PFSK-1 (cell line): ENCODE data around the gene GCHFR.

ENCODE experiments used
- FOXP2 ChIP-seq: optimal IDR thresholded peaks from 2 replicates; pipeline ENCODE3; 2011; ENCODE audit warnings: borderline replicate concordance, control low read depth, inconsistent platforms; ENCODE audit not compliant: insufficient read depth; ENCODE audit errors: extremely low read length, extremely low read depth
- POLR2AphosphoS5 ChIP-seq: IDR thresholded peaks from 2 replicates; pipeline ENCODE4 v1.6.1; 2012; ENCODE audit warnings: low read depth, mild to moderate bottlenecking, control low read depth, low read length, moderate library complexity
- SIN3A ChIP-seq: IDR thresholded peaks from 2 replicates; pipeline ENCODE4 v1.6.1; 2012; ENCODE audit warnings: mild to moderate bottlenecking, low read length, moderate library complexity, borderline replicate concordance; ENCODE audit not compliant: insufficient read depth
- TAF1 ChIP-seq: IDR thresholded peaks from 2 replicates; pipeline ENCODE4 v1.6.1; 2012; ENCODE audit warnings: low read length, control low read depth, borderline replicate concordance; ENCODE audit not compliant: insufficient read depth
- TF ChIP-seq, protein P1 (sequence below), 2 experiments: IDR thresholded peaks; 2 replicates each; pipeline versions ENCODE4 v1.6.1 to v1.8.0; 2011 to 2012; ENCODE audit warnings: low read depth in 2 of 2, low read length in 2 of 2, control low read depth in 1 of 2, inconsistent platforms in 1 of 2, mild to moderate bottlenecking in 1 of 2, moderate library complexity in 1 of 2; ENCODE audit not compliant: insufficient read depth in 1 of 2

DNA sequence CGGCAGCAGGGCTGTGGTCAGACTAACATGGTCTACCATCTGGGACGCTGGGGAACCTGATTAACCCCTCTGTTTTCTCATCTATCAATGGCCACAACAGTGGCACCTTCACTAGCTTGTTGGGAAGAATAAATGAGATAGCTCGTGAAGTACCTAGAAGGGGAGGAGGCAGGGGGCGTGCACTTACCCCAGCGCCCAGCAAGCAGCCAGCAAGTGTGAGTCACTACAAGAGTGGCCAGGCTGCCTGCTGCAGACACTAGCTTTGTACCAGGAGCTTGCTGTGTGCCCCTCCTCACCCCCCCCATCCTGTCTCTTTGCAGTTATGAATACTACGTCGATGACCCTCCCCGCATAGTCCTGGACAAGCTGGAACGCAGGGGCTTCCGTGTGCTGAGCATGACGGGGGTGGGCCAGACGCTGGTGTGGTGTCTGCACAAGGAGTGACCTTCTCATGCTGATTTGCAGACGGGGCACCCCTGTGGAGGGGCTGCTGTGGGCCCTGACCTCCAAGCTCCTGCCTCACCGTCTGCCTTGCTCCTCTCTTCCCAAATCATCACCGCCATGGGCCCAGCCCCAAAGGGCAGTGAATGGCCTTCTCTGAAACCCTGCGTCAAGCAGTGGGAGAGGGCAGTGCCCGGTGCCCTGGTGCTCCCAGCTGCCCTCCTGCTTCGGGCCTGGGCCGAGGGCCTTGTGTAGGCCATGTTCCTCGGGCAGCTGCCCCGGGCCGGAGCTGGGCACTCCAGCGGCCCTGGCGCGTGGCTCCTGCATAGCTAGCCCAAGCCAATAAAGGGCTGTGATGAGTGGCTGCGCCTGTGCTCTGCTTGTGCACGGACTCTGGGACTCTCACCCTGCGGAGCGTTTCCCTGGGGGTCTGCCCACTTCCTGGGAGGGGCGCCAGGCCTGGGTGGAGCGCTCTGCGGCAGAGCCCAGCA is 3.3 kb downstream of the GCHFR start:
- TF ChIP-seq POLR2AphosphoS5 (no peak), TAF1 (no peak), SIN3A (no peak), FOXP2 (no peak)
- TF ChIP-seq, protein P1, sequence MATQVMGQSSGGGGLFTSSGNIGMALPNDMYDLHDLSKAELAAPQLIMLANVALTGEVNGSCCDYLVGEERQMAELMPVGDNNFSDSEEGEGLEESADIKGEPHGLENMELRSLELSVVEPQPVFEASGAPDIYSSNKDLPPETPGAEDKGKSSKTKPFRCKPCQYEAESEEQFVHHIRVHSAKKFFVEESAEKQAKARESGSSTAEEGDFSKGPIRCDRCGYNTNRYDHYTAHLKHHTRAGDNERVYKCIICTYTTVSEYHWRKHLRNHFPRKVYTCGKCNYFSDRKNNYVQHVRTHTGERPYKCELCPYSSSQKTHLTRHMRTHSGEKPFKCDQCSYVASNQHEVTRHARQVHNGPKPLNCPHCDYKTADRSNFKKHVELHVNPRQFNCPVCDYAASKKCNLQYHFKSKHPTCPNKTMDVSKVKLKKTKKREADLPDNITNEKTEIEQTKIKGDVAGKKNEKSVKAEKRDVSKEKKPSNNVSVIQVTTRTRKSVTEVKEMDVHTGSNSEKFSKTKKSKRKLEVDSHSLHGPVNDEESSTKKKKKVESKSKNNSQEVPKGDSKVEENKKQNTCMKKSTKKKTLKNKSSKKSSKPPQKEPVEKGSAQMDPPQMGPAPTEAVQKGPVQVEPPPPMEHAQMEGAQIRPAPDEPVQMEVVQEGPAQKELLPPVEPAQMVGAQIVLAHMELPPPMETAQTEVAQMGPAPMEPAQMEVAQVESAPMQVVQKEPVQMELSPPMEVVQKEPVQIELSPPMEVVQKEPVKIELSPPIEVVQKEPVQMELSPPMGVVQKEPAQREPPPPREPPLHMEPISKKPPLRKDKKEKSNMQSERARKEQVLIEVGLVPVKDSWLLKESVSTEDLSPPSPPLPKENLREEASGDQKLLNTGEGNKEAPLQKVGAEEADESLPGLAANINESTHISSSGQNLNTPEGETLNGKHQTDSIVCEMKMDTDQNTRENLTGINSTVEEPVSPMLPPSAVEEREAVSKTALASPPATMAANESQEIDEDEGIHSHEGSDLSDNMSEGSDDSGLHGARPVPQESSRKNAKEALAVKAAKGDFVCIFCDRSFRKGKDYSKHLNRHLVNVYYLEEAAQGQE (IDR thresholded peaks at IDR 0.05; ENCODE audit: insufficient read depth in 1 of 2, low read depth in 2 of 2, low read length in 2 of 2) = no peak
